Measurements from ENCODE around the gene YWHAH.
A peak's percentile ranks its signal among the peaks of the same experiment; 100 is the strongest.

Gene YWHAH

GRCh38 chr22:31923747-31924146 lies 20.6 kb upstream of the YWHAH start:
- no peak for DNase-seq

GRCh38 chr22:31925056-31925455 lies 19.3 kb upstream of the YWHAH start:
- no peak for DNase-seq

- no peak for DNase-seq
Measured at GRCh38 chr22:31926024-31926423, 18.3 kb upstream of the YWHAH start.

GRCh38 chr22:31926969-31927368 lies 17.4 kb upstream of the YWHAH start:
- DNase-seq, result no peak

GRCh38 chr22:31927562-31927961 lies 16.8 kb upstream of the YWHAH start:
- DNase-seq, result no peak

GRCh38 chr22:31929167-31929930 lies 15.0 kb upstream of the YWHAH start:
- DNase-seq, result no peak

- no peak for DNase-seq
Measured at GRCh38 chr22:31932863-31933262, 11.5 kb upstream of the YWHAH start.

- DNase-seq, result no peak
Measured at GRCh38 chr22:31933406-31933805, 10.9 kb upstream of the YWHAH start.

GRCh38 chr22:31933816-31934482 lies 10.4 kb upstream of the YWHAH start:
- DNase-seq, result no peak

GRCh38 chr22:31935961-31936635 lies 8.2 kb upstream of the YWHAH start:
- no peak for DNase-seq

GRCh38 chr22:31937341-31937740 lies 7.0 kb upstream of the YWHAH start:
- DNase-seq, result no peak

GRCh38 chr22:31938296-31938695 lies 6.0 kb upstream of the YWHAH start:
- DNase-seq, result no peak

GRCh38 chr22:31940506-31940905 lies 3.8 kb upstream of the YWHAH start:
- no peak for DNase-seq

GRCh38 chr22:31942091-31942490 lies 2.2 kb upstream of the YWHAH start:
- no peak for DNase-seq

- no peak for DNase-seq
Measured at GRCh38 chr22:31943206-31943977, 943 bp upstream of the YWHAH start.

GRCh38 chr22:31944700-31945442 lies 536 bp downstream of the YWHAH start:
- peak; percentile 54 for DNase-seq

- no peak for DNase-seq
Measured at GRCh38 chr22:31945443-31945855, 1.1 kb downstream of the YWHAH start.

- no peak for DNase-seq
Measured at GRCh38 chr22:31945971-31946680, 1.8 kb downstream of the YWHAH start.

- no peak for DNase-seq
Measured at GRCh38 chr22:31947296-31947695, 3.0 kb downstream of the YWHAH start.

- DNase-seq, result no peak
Measured at GRCh38 chr22:31948002-31948401, 3.7 kb downstream of the YWHAH start.

GRCh38 chr22:31950226-31950625 lies 5.9 kb downstream of the YWHAH start:
- no peak for DNase-seq
